Spleen (tissue), 11 donors: ENCODE results near the gene ICE2. TPM values are rescaled to one million over a fixed set of nuclear protein-coding genes. Genes with fewer than 3 reads are reported as not detected.

Source experiments
- DNase-seq: peaks from one replicate; pipeline ENCODE4 v3.0.0-alpha.2; 2020
- H3K27ac ChIP-seq, 8 donors: fragments of 200-600 bp; sonication (generic) in 7 of 8; 1 replicate in 4 of 8; 2 replicates in 4 of 8; pipeline versions ENCODE4 v1.5.0 to v1.8.0; 2016 to 2021; ENCODE audit warnings: inconsistent platforms in 4 of 8, mild to moderate bottlenecking in 4 of 8, moderate library complexity in 1 of 8
- H3K27me3 ChIP-seq, 7 donors: fragments of 200-600 bp; sonication (generic) in 6 of 7; replicated peaks in 1 of 7; 1 replicate in 4 of 7; 2 replicates in 3 of 7; pipeline versions ENCODE4 v1.5.0 to v1.8.0; 2016 to 2021; ENCODE audit warnings: inconsistent platforms in 3 of 7, mild to moderate bottlenecking in 1 of 7
- H3K36me3 ChIP-seq, 6 donors: fragments of 200-600 bp; sonication (generic) in 5 of 6; 1 replicate in 4 of 6; 2 replicates in 2 of 6; pipeline versions ENCODE4 v1.5.0 to v1.8.0; 2016 to 2021; ENCODE audit warnings: inconsistent platforms in 2 of 6
- H3K4me1 ChIP-seq, 6 donors: fragments of 200-600 bp; sonication (generic) in 5 of 6; 1 replicate in 3 of 6; 2 replicates in 3 of 6; pipeline versions ENCODE4 v1.5.0 to v1.8.0; 2016 to 2021; ENCODE audit warnings: inconsistent platforms in 3 of 6
- H3K4me3 ChIP-seq, 8 donors: fragments of 200-600 bp; sonication (generic) in 7 of 8; 1 replicate in 4 of 8; 2 replicates in 4 of 8; pipeline versions ENCODE4 v1.5.0 to v1.8.0; 2016 to 2021; ENCODE audit warnings: inconsistent platforms in 4 of 8, mild to moderate bottlenecking in 4 of 8, moderate library complexity in 2 of 8
- H3K9me3 ChIP-seq, 8 donors: fragments of 200-600 bp; sonication (generic) in 7 of 8; 1 replicate in 4 of 8; 2 replicates in 4 of 8; pipeline versions ENCODE4 v1.5.0 to v1.8.0; 2016 to 2021; ENCODE audit warnings: inconsistent platforms in 4 of 8
- CTCF ChIP-seq, 11 experiments: fragments of 200-600 bp in 7 of 11; fragments of 450-650 bp in 4 of 11; sonication (generic) in 4 of 11; IDR thresholded peaks in 8 of 11; conservative IDR thresholded peaks in 3 of 11; 1 replicate in 7 of 11; 2 replicates in 4 of 11; pipeline versions ENCODE4 v1.4.0 to v1.8.0; 2016 to 2021; ENCODE audit warnings: antibody characterized with exemption in 11 of 11, inconsistent platforms in 4 of 11, mild to moderate bottlenecking in 1 of 11
- POLR2A ChIP-seq, 3 donors: fragments of 450-650 bp; IDR thresholded peaks; one replicate each; pipeline ENCODE4 v1.5.1; 2017; ENCODE audit warnings: antibody characterized with exemption in 3 of 3, mild to moderate bottlenecking in 1 of 3
- POLR2AphosphoS5 ChIP-seq, 3 donors: sonication (generic); formaldehyde crosslinking; IDR thresholded peaks; one replicate each; pipeline ENCODE4 v1.5.1; 2017; ENCODE audit warnings: antibody characterized with exemption in 3 of 3
- WGBS, 5 donors: extraction: QIAGEN DNeasy Blood & Tissue Kit in 3 of 5; methylation state at CpG; one replicate each; pipeline versions ENCODE4 v1.1.5 to v1.1.7; 2013 to 2018; 5-methylcytosine and 5-hydroxymethylcytosine counted together
- intact Hi-C: fragments of 100-400 bp; cut with DNase I; formaldehyde crosslinking; loops from one replicate; pipeline ENCODE4 v1.15.0; 2023; ENCODE audit warnings: low total_unique reads
- polyA plus RNA-seq, 3 donors: library from polyadenylated mRNA; stranded (reverse); fragments of 200-250 nt; gene quantifications; one replicate each; pipeline ENCODE4 v1.2.1, GENCODE V29; 2013
- total RNA-seq, 7 donors: library from RNA; depleted of rRNA in 3 of 7; stranded (reverse); fragments of >200 nt in 3 of 7; fragmentation: NEBNext Ultra II Directional in 4 of 7; extraction: Animal tissue kit (Norgen Biotek cat#: 25700) in 4 of 7; gene quantifications; one replicate each; pipeline versions ENCODE4 v1.1.0 to v1.2.1, GENCODE V29; 2016 to 2021
- donor health status: healthy with polysubstance abuse.
- donor health status: DM: no; HTN: no; CAD: no; lungs with moderate emphysema.
- donor health status: DM: no; HTN: no; CAD: no.
- donor health status: Bipolar disorder and iron deficiency.
- donor health status: healthy.
- donor health status: DM: no; HTN: no; CAD: no.
- donor health status: DM: yes; HTN: yes; CAD: no.

Gene ICE2
- total and polyA plus RNA-seq, 10 donors, result 15.8 to 66.4 (median 46.9) TPM

- Histone ChIP-seq H3K36me3 (peaks cover 0 to 65% (median 23%) of the 10 kb centered on the region in 6 donors), H3K4me3 (no peak overlapping the region), H3K27me3 (no peaks in the 10 kb centered on the region), H3K4me1 (peaks cover 15 to 65% (median 35%) of the 10 kb centered on the region in 6 donors), H3K27ac (no peak overlapping the region), H3K9me3 (no peaks in the 10 kb centered on the region)
- intact Hi-C loops, result no loop called here
- WGBS, 5 donors, result 90 to 98% (median 96%) methylated on average over 3 of the region's 3 CpGs
- DNase-seq, result no peak
- TF ChIP-seq POLR2A (IDR thresholded peaks at IDR 0.05), result no peak
- TF ChIP-seq CTCF (IDR thresholded peaks at IDR 0.05 in 8 of 11, conservative IDR thresholded peaks at IDR 0.05 in 3 of 11), result no peak
- TF ChIP-seq POLR2AphosphoS5 (IDR thresholded peaks at IDR 0.05), result no peak
These were observed 5.8 kb downstream of the ICE2 start for GRCh38 chr15:60473135-60473534.

- Histone ChIP-seq H3K4me3 (no peak overlapping the region), H3K4me1 (peaks cover 0 to 47% (median 17%) of the 10 kb centered on the region in 6 donors), H3K27me3 (no peaks in the 10 kb centered on the region), H3K36me3 (peaks cover 0 to 83% (median 36%) of the 10 kb centered on the region in 6 donors), H3K27ac (no peak overlapping the region), H3K9me3 (no peaks in the 10 kb centered on the region)
- no peak for DNase-seq
- intact Hi-C loops, result no loop called here
- 77 to 82% (median 80%) methylated on average over 4 of the region's 4 CpGs for WGBS, 5 donors
- TF ChIP-seq CTCF (IDR thresholded peaks at IDR 0.05 in 8 of 11, conservative IDR thresholded peaks at IDR 0.05 in 3 of 11) (no peak), POLR2AphosphoS5 (IDR thresholded peaks at IDR 0.05) (no peak), POLR2A (IDR thresholded peaks at IDR 0.05) (no peak)
These were observed 7.6 kb downstream of the ICE2 start for GRCh38 chr15:60471314-60471713.

DNA sequence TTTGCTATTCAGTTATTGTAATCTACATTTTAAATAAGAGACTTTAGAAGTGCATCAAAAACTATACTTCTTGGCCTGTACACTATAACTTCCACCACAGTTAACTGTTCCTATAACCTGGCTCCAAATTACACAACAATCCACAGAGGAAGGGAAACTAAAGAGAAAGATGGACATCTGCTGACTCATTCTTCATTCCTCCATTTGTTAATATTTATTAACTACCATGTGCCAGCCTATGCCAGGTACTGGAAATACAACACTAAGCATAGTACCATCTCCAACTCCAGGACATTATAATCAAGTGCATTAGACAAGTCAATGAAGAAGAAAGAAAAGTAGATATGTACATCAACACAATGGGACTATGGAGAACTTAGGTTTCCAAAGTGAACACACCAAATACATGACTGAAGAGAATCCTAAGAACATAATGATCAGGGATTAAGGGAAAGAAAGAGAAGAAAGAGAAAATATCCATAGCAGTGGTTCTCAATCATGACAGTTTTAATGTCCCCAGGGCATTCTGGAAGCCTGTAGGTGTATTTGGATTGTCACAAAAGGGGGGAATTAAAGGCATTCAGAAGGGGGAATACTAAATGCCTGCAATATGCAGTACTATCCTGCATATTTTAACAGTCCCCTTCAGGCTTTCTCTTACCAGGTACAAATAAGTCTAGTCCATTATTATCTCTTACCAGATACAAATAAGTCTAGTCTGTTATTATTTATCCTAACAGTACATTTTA, 8.9 kb downstream of the ICE2 start:
- TF ChIP-seq CTCF (IDR thresholded peaks at IDR 0.05 in 8 of 11, conservative IDR thresholded peaks at IDR 0.05 in 3 of 11), result no peak
- no peak for TF ChIP-seq POLR2AphosphoS5 (IDR thresholded peaks at IDR 0.05)
- TF ChIP-seq POLR2A (IDR thresholded peaks at IDR 0.05), result no peak
- Histone ChIP-seq H3K4me1 (peaks cover 0 to 37% (median 10%) of the 10 kb centered on the region in 6 donors), H3K27ac (no peak overlapping the region), H3K9me3 (no peaks in the 10 kb centered on the region), H3K27me3 (no peaks in the 10 kb centered on the region), H3K4me3 (no peak overlapping the region), H3K36me3 (peaks cover 0 to 89% (median 42%) of the 10 kb centered on the region in 6 donors)
- intact Hi-C loops, result no loop called here
- no peak for DNase-seq

DNA sequence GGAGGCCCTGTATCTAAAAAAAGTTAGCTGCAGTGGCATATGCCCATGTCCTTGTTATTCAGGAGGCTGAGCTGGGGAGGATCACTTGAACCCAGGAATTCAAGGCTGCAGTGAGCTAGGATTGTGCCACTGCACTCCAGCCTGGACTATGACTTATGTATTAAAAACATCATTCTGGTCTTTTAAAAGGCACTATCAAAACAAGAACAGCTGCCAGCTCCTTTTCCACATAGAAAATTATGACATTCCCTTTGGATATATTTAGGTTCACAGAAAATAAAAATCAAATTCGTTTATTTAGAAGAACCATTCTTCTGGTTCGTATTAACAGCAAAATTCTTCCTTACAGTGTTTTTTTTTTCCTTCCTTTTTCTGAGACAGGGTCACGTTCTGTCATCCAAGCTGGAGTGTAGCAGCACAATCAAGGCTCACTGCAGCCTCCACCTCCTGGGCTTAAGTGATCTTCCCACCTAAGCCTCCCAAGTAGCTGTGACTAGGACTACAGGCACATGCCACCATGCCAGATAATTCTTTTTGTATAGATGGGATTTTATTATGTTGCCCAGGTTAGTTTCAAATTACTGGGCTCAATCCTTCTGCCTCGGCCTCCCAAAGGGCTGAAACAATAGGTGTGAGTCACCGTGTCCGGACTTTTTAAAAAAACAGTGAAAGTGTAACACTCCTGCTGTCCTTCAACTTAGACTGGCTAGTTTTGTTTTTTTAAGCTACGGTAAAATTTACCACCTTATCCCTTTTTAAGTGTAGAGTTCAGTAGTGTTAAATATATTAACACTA, 13.9 kb downstream of the ICE2 start:
- DNase-seq, result no peak
- Histone ChIP-seq H3K4me3 (no peak overlapping the region), H3K27ac (no peak overlapping the region), H3K36me3 (peaks cover 0 to 98% (median 41%) of the 10 kb centered on the region in 6 donors), H3K9me3 (no peaks in the 10 kb centered on the region), H3K27me3 (no peaks in the 10 kb centered on the region), H3K4me1 (peaks cover 0 to 4% (median under 1%) of the 10 kb centered on the region in 6 donors)
- no peak for TF ChIP-seq POLR2AphosphoS5 (IDR thresholded peaks at IDR 0.05)
- intact Hi-C loops, result no loop called here
- 82 to 90% (median 87%) methylated on average over 7 of the region's 7 CpGs for WGBS, 5 donors
